MM.1S (cell line): Measurements from ENCODE around the gene IL12RB1.

Experiments used
- EZH2 ChIP-seq: fragments of 300-600 bp; sonication (generic); optimal IDR thresholded peaks from 2 replicates; pipeline ENCODE3; 2017; ENCODE audit warnings: low read depth, mild to moderate bottlenecking, antibody characterized with exemption, low read length, mixed read lengths
- TF ChIP-seq, protein P1 (sequence below): fragments of 300-600 bp; sonication (generic); IDR thresholded peaks from 2 replicates; pipeline ENCODE4 v1.5.1; 2016; ENCODE audit warnings: antibody characterized with exemption, low read length, mixed read lengths

DNA sequence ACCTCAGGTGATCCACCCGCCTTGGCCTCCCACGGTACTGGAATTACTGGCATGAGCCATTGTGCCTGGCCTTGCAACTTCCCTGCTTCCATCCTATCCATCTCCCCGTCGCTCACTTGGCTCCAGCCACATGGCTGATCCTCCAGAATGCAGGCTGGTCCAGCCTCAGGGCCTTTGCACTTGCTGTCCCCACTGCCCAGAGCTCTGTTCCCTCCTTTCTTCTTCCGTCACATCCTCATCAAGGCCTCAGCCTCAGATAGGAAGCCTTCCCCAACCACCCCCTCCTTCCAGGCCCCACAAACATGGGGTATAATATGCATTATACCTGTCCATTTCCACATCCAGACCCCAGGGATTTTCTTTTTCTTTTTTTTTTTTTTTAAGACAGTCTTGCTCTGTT, 27.1 kb upstream of the IL12RB1 start:
- TF ChIP-seq, protein P1, sequence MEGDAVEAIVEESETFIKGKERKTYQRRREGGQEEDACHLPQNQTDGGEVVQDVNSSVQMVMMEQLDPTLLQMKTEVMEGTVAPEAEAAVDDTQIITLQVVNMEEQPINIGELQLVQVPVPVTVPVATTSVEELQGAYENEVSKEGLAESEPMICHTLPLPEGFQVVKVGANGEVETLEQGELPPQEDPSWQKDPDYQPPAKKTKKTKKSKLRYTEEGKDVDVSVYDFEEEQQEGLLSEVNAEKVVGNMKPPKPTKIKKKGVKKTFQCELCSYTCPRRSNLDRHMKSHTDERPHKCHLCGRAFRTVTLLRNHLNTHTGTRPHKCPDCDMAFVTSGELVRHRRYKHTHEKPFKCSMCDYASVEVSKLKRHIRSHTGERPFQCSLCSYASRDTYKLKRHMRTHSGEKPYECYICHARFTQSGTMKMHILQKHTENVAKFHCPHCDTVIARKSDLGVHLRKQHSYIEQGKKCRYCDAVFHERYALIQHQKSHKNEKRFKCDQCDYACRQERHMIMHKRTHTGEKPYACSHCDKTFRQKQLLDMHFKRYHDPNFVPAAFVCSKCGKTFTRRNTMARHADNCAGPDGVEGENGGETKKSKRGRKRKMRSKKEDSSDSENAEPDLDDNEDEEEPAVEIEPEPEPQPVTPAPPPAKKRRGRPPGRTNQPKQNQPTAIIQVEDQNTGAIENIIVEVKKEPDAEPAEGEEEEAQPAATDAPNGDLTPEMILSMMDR, result no peak
- no peak for TF ChIP-seq EZH2
